Cardiac fibroblast (primary cell): Measurements from ENCODE around the gene HYAL1.

Experiments used
- DNase-seq, 2 donors: peaks; one replicate each; pipeline versions ENCODE4 v3.0.0 to v3.0.0-alpha.2; 2010; ENCODE audit warnings: low read depth in 2 of 2
- H3K4me3 ChIP-seq, 2 donors: replicated peaks in 1 of 2; 1 replicate in 1 of 2; 2 replicates in 1 of 2; pipeline ENCODE4 v1.5.1; 2011; ENCODE audit warnings: low read depth in 2 of 2, low read length in 2 of 2, mild to moderate bottlenecking in 2 of 2, moderate library complexity in 1 of 2
- CTCF ChIP-seq: IDR thresholded peaks from one replicate; pipeline ENCODE4 v1.5.1; 2011; ENCODE audit warnings: low read depth, mild to moderate bottlenecking, low read length, inconsistent platforms

HYAL1 gene

GRCh38 chr3:50322386-50323091 lies 19.2 kb upstream of the HYAL1 start, which contains the start of gene HYAL2:
Gene HYAL2 (minus strand): TSS chr3:50322745. CDS start chr3:50320489, 2,256 bp downstream.
- peak; percentile 29 to 76 for DNase-seq
- TF ChIP-seq CTCF = no peak
- H3K4me3 ChIP-seq = peak within 1 kb of the TSS; percentile 72 to 74

GRCh38 chr3:50322115-50322385 lies 18.7 kb upstream of the HYAL1 start:
- H3K4me3 ChIP-seq = peak overlapping the region; percentile 72 to 74
- DNase-seq = no peak
- TF ChIP-seq CTCF = no peak

GRCh38 chr3:50321336-50322114 lies 18.2 kb upstream of the HYAL1 start:
- TF ChIP-seq CTCF = peak; percentile 47
- peak; percentile 88 to 92 for DNase-seq
- H3K4me3 ChIP-seq = peak overlapping the region; percentile 72 to 74

GRCh38 chr3:50320853-50321335 lies 17.5 kb upstream of the HYAL1 start:
- TF ChIP-seq CTCF = no peak
- H3K4me3 ChIP-seq = peak overlapping the region; percentile 72 to 74
- peak; percentile 60 to 76 for DNase-seq

- H3K4me3 ChIP-seq = peak overlapping the region; percentile 72 to 74
- DNase-seq = no peak
Measured at GRCh38 chr3:50319894-50320625, 16.7 kb upstream of the HYAL1 start.

More at GRCh38 chr3:50319894-50320625, 16.7 kb upstream of the HYAL1 start:
- TF ChIP-seq CTCF = no peak
